IPS-15b (cell line): ENCODE results near the gene PARD3.

Source experiments
- H3K27me3 ChIP-seq: one replicate; pipeline ENCODE4 v1.6.1; 2013; ENCODE audit warnings: low read length; ENCODE audit not compliant: control insufficient read depth, insufficient read depth
- H3K36me3 ChIP-seq: one replicate; pipeline ENCODE4 v1.6.1; 2013; ENCODE audit warnings: low read length; ENCODE audit not compliant: control insufficient read depth, insufficient read depth
- H3K4me1 ChIP-seq: one replicate; pipeline ENCODE4 v1.6.1; 2013; ENCODE audit warnings: mild to moderate bottlenecking, low read length; ENCODE audit not compliant: control insufficient read depth, insufficient read depth
- H3K4me3 ChIP-seq: one replicate; pipeline ENCODE4 v1.5.1; 2013; ENCODE audit warnings: low read depth, low read length
- H3K9ac ChIP-seq: one replicate; pipeline ENCODE4 v1.6.1; 2013; ENCODE audit warnings: low read depth, mild to moderate bottlenecking, low read length
- H3K9me3 ChIP-seq: one replicate; pipeline ENCODE4 v1.6.1; 2013; ENCODE audit warnings: mild to moderate bottlenecking, low read length; ENCODE audit not compliant: control insufficient read depth, insufficient read depth

PARD3 gene

DNA sequence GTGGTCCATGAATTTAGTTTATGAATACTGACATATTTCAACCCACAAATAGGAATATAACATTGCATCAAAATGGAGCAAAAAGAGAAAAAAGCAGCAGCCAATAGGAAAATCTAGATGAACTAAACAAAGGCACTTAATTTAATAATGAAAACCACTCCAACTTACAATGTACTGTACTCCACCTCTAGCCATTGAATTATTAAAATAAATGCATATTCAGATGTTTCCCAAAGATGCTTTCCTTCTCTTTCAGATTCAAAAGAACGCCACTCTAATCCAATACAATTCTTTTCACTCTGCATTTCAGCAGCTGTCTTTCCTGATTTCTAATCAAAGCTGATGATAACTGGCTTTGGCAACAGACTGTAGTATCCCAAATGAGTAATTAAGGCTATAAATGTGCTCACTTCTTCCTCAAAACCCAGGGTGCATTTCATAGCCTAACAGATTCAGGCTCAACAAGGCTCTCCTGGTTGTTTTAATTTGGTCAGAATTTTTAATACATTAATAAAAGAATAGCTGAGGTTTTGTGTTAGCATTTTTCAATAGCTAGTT lies 577.1 kb downstream of the PARD3 start:
- Histone ChIP-seq H3K27me3 (no peaks in the 10 kb centered on the region), H3K4me1 (peaks cover 4% of the 10 kb centered on the region), H3K36me3 (no peaks in the 10 kb centered on the region), H3K9me3 (no peaks in the 10 kb centered on the region), H3K9ac (no peak overlapping the region), H3K4me3 (no peak overlapping the region)

DNA sequence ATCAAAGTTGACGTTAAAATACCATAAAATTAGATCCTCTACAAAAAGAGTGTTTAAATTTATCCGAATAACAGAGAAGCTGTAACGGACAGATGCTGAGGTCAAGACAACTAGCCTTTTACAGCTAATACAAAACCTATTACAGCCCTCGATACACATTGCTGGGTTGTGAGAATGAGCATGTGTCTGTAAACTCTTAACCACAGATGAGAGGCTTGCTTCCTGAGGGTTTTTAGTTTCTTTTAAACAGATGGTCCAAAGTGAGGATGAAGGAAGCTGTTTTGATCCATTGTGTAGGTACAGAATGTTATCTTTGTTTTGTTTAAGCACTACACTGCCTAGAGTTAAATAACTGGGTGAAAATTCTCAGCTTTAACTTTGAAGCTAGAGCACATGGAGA lies 578.2 kb downstream of the PARD3 start:
- no peaks in the 10 kb centered on the region for H3K27me3 ChIP-seq
- no peak overlapping the region for H3K4me3 ChIP-seq
- H3K36me3 ChIP-seq = no peaks in the 10 kb centered on the region
- H3K9ac ChIP-seq = no peak overlapping the region
- no peaks in the 10 kb centered on the region for H3K9me3 ChIP-seq
- peaks cover 4% of the 10 kb centered on the region for H3K4me1 ChIP-seq

DNA sequence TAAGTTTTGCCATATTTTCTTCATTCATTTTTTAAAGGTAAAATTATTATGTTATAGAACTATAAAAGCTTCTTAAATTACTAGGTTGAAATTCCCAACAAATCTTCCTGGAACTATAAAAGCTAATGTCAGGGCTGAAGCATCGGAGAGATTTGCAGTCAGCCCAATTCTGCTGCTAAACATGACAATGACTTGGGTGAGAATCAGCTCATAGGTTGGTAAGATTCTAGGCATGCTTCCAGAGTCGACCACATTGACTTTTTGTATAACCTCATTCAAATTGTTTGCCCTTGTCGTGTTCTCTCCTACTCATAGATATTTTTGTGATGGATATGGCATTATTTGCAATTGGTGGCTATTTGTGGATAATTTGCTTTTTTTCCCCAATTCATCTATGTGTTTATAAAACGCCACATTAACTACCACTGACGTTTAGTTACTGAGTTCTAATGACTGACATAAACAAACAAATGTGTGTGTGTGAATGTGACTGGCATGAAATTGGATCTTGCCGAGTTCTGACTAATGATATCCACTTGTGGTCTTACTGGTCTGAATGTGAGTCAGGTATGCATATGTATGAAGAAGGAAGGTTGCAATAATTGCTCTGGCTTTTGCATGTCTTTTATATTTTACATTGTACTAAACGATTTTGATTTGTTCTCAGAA lies 579.8 kb downstream of the PARD3 start:
- no peaks in the 10 kb centered on the region for H3K27me3 ChIP-seq
- H3K4me3 ChIP-seq = no peak overlapping the region
- peaks cover 4% of the 10 kb centered on the region for H3K4me1 ChIP-seq
- no peaks in the 10 kb centered on the region for H3K36me3 ChIP-seq
- no peak overlapping the region for H3K9ac ChIP-seq
- no peaks in the 10 kb centered on the region for H3K9me3 ChIP-seq

DNA sequence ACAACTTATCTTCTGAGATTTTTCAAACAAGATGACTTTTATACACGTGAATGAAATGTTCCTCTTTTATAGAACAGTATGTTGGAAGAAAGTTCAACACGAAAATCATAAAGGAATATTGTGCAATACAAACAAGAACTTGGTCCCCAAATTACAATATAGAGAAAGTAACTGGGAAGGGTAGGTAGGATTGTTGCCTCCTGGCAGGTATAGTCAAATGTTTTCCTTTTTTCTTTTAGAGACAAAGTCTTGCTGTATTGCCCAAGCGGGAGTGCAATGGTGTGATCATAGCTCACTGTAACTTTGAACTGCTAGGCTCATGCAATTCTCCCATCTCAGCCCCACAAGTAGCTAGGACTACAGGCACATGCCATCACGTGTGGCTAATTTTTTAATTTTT lies 582.6 kb downstream of the PARD3 start:
- H3K9ac ChIP-seq = no peak overlapping the region
- no peaks in the 10 kb centered on the region for H3K9me3 ChIP-seq
- H3K4me3 ChIP-seq = no peak overlapping the region
- H3K4me1 ChIP-seq = peaks cover 4% of the 10 kb centered on the region
- H3K36me3 ChIP-seq = no peaks in the 10 kb centered on the region
- no peaks in the 10 kb centered on the region for H3K27me3 ChIP-seq

DNA sequence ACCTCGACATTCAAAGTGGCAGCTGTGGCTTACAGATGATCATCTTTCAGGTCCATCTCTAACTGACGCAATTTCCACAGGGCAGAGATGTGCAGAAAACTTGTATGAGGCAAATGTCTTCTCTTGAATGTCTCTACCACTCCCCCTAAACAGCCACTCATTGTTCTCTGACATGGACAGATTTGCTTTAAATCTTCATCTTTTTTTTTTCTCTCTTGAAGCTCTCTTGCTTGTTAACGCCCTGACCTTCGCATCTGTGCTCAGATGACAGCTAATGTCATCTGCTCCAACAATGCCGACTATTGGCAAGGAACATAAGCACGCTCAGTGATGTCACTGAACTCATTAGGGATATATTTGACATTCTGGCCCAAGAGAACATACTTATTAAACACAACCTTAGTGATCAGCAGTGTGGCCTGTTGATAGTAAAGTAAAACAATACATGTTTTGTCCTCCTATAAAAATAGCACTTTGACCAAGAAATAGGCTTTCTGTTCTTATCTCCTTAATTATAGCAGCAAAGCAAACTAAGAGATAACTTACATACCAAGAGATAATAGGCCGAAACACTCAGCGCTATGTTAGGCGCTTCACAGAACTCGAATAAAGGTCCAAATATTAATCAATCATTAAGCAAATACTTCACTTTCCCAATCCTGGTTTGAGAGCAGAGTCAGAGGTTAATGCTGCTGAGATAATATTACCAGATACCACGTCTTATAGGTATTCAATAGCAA lies 583.5 kb downstream of the PARD3 start:
- no peak overlapping the region for H3K4me3 ChIP-seq
- H3K9me3 ChIP-seq = no peaks in the 10 kb centered on the region
- no peaks in the 10 kb centered on the region for H3K36me3 ChIP-seq
- peaks cover 4% of the 10 kb centered on the region for H3K4me1 ChIP-seq
- H3K27me3 ChIP-seq = no peaks in the 10 kb centered on the region
- no peak overlapping the region for H3K9ac ChIP-seq

DNA sequence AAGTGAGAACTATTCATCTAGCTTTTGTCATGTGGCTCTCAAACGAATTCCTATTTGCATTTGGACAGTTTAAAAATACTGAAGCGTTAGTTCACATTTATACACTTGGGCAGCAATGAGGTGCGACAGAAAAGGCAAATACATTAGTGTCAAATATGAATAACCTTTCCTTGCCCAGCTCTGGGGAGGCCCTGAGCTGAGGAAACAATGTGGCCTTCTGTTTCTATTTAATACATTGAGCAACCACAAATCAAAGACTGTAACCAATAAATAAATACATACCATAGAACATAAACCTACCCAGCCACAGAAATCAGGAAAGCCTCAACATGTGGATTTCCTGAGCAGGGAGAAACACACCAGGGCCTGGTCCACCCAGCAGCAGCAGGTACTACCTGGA lies 585.2 kb downstream of the PARD3 start:
- Histone ChIP-seq H3K36me3 (no peaks in the 10 kb centered on the region), H3K27me3 (no peaks in the 10 kb centered on the region), H3K4me3 (no peak overlapping the region), H3K9ac (no peak overlapping the region), H3K4me1 (no peaks in the 10 kb centered on the region), H3K9me3 (no peaks in the 10 kb centered on the region)

DNA sequence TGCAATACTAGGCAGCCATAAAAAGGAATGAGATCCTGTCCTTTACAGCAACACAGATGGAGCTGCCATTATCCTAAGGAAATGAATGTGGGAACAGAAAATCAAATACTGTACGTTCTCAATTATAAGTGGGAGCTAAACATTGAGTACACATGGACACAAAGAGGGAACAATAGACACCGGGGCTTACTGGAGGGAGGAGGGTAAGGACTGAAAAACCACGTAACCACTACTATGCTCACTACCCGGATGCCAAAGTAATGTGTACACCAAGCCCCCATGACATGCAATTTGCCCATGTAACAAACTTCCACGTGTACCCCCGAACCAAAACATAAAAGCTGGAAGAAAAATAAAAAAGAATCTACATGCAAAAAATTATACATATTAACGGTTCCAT lies 587.0 kb downstream of the PARD3 start:
- Histone ChIP-seq H3K4me3 (no peak overlapping the region), H3K27me3 (no peaks in the 10 kb centered on the region), H3K4me1 (no peaks in the 10 kb centered on the region), H3K9me3 (no peaks in the 10 kb centered on the region), H3K36me3 (no peaks in the 10 kb centered on the region), H3K9ac (no peak overlapping the region)

DNA sequence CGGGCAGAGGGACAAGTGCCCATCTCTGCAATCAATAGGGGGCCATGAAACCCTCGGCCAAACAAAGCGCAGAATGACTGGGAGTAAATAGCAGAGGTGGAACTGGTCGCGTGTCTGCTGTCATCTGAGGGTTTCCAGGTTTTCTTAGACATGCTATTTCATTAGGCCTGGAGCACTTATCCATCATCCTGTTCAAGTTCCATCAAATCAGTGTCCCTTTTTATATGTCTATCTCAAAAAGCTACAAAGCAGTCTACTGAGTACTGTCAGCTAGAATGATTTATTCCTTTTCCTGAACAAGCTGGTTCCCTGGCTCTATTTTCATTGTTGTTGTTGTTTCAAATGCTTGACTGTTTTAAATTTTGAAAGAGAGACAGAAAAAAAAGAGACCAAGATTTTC lies 590.5 kb downstream of the PARD3 start:
- H3K36me3 ChIP-seq = no peaks in the 10 kb centered on the region
- no peaks in the 10 kb centered on the region for H3K9me3 ChIP-seq
- no peak overlapping the region for H3K4me3 ChIP-seq
- H3K9ac ChIP-seq = no peak overlapping the region
- H3K4me1 ChIP-seq = no peaks in the 10 kb centered on the region
- no peaks in the 10 kb centered on the region for H3K27me3 ChIP-seq

DNA sequence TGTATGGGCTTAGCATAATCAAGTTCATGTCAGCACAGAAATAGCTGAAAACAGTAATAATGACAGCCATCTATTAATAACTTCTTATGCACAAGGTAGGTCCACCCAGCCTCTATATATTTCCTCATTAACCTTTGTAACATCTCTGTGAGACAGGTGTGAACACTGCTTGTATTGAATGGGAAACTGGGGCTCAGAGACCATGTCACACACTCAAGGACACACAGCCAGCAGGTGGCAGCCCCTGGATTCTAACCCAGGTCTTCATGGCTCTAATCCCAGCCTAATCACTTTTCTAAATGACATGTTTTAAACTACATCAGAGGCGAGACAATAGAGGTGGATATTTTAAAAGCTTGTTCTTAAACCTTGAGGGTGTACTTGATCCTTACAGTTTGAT lies 591.4 kb downstream of the PARD3 start:
- H3K9me3 ChIP-seq = no peaks in the 10 kb centered on the region
- H3K36me3 ChIP-seq = no peaks in the 10 kb centered on the region
- no peaks in the 10 kb centered on the region for H3K4me1 ChIP-seq
- H3K4me3 ChIP-seq = no peak overlapping the region
- H3K27me3 ChIP-seq = no peaks in the 10 kb centered on the region
- no peak overlapping the region for H3K9ac ChIP-seq

DNA sequence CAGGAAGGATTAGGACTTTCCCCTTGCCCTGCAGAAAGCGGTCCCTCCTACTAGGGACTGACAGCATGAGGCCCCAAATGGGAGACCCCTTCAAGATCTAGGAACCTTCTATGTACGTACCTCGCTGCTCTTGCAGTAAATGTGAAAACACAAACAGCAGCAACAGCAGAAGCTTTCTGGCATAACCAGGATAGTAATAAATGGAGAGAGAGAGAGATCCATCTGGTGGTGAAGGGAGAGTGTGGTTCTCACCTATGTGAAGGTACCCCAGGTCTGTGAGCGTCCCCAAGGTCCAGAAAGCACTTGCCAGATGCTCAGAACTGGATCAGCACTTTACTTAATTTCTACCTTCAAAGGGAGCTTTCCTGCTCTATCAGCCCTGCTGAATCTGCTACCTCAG lies 592.7 kb downstream of the PARD3 start:
- Histone ChIP-seq H3K27me3 (no peaks in the 10 kb centered on the region), H3K9ac (no peak overlapping the region), H3K4me3 (no peak overlapping the region), H3K9me3 (no peaks in the 10 kb centered on the region), H3K4me1 (no peaks in the 10 kb centered on the region), H3K36me3 (no peaks in the 10 kb centered on the region)

DNA sequence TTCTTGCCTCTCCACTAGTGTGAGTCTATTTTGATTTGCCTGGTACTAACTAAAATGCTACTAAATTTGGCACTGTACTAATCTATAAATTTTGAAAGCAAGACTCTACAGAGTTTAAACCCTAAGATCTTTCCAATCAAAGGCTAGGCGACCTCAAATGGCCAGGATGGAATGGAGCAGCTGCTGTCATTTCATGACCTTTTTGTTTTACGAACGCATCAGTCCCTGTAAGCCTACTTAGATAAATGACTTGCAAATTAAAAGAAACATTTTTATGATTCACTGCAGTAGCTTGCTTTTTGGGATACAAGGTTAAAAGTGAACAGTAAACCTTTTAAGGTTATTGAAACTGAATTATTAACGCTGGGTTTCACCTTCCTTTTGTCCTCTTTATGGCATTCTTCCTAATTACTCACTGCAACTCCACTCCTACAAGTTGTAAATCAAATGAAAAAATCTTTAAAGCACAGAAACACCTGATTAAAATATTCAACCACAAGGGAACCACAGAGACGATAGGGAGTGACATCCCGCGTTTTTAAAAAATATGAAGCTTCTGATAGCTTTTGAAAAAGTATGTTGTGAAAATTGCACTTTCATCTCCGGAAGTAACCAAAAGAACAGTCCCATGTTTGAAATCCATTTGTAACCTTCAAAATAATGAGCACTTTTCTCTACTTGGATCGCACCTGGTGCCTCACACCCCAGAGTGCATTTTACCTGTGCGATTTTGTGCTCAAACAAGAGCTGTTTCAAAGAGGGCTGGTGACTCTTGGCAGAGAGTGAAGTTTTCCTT lies 595.1 kb downstream of the PARD3 start:
- H3K4me1 ChIP-seq = no peaks in the 10 kb centered on the region
- H3K27me3 ChIP-seq = no peaks in the 10 kb centered on the region
- H3K9me3 ChIP-seq = no peaks in the 10 kb centered on the region
- H3K4me3 ChIP-seq = no peak overlapping the region
- H3K9ac ChIP-seq = no peak overlapping the region
- H3K36me3 ChIP-seq = no peaks in the 10 kb centered on the region
